WTC11 (cell line): Measurements from ENCODE around the gene ANO9. TPM values are rescaled to one million over a fixed set of nuclear protein-coding genes. Genes with fewer than 3 reads are reported as not detected.
A peak's percentile ranks its signal among the peaks of the same experiment; 100 is the strongest.

Source experiments
- ATAC-seq: fragments of 200-7000 bp; cut with Tn5 transposase; 2 replicates; pipeline ENCODE4 v1.10.0; 2021; ENCODE audit warnings: mild to moderate bottlenecking, moderate library complexity
- CTCF ChIA-PET: fragments of 300-600 bp; sonication (Branson Sonifier 250); formaldehyde crosslinking; loops from one replicate; lab custom pipeline; 2021; ENCODE audit warnings: antibody characterized with exemption; lab: Charles Lee
- POLR2A ChIA-PET: fragments of 350-600 bp; sonication (Branson Sonifier 250); formaldehyde crosslinking; loops from one replicate; lab custom pipeline; 2021; ENCODE audit warnings: antibody characterized with exemption; lab: Charles Lee
- DNase-seq: peaks from one replicate; pipeline ENCODE4 v3.0.0; 2021; ENCODE audit warnings: low spot score
- H3K27ac Mint-ChIP-seq: 2 replicates; pipeline ENCODE4 v1.8.0; 2021; ENCODE audit warnings: mixed read lengths
- H3K27me3 Mint-ChIP-seq: 2 replicates; pipeline ENCODE4 v1.8.0; 2021; ENCODE audit warnings: low read depth, mild to moderate bottlenecking, moderate library complexity, mixed read lengths
- H3K36me3 Mint-ChIP-seq: 2 replicates; pipeline ENCODE4 v1.8.0; 2021; ENCODE audit warnings: mixed read lengths
- H3K4me1 Mint-ChIP-seq: 2 replicates; pipeline ENCODE4 v1.8.0; 2022; ENCODE audit warnings: mixed read lengths
- H3K4me3 Mint-ChIP-seq: 2 replicates; pipeline ENCODE4 v1.8.0; 2021; ENCODE audit warnings: mild to moderate bottlenecking, moderate library complexity, mixed read lengths
- H3K9me3 Mint-ChIP-seq: 2 replicates; pipeline ENCODE4 v1.8.0; 2021; ENCODE audit warnings: mixed read lengths
- CREB1 ChIP-seq: sonication (generic); formaldehyde crosslinking; IDR thresholded peaks from 2 replicates; pipeline ENCODE4 v1.8.0; 2023; ENCODE audit warnings: mild to moderate bottlenecking, missing genetic modification reagents
- MXD4 ChIP-seq: fragments of 250-450 bp; sonication (Bioruptor Pico); IDR thresholded peaks from 2 replicates; pipeline ENCODE4 v1.8.0; 2021; ENCODE audit warnings: mild to moderate bottlenecking, moderate library complexity, borderline replicate concordance
- SMAD4 ChIP-seq: sonication (generic); formaldehyde crosslinking; IDR thresholded peaks from 2 replicates; pipeline ENCODE4 v1.8.0; 2022; ENCODE audit warnings: mild to moderate bottlenecking, missing genetic modification reagents
- SOX15 ChIP-seq: fragments of 250-450 bp; sonication (Bioruptor Pico); IDR thresholded peaks from 2 replicates; pipeline ENCODE4 v1.9.0; 2021; ENCODE audit warnings: mild to moderate bottlenecking
- SP1 ChIP-seq: sonication (generic); formaldehyde crosslinking; conservative IDR thresholded peaks from 2 replicates; pipeline ENCODE4 v1.8.1; 2022; ENCODE audit warnings: missing genetic modification reagents
- TCF7 ChIP-seq: sonication (generic); formaldehyde crosslinking; IDR thresholded peaks from 2 replicates; pipeline ENCODE4 v1.8.0; 2022; ENCODE audit warnings: mild to moderate bottlenecking, low read depth, missing genetic modification reagents, moderate library complexity
- ZNF121 ChIP-seq: sonication (generic); formaldehyde crosslinking; IDR thresholded peaks from 2 replicates; pipeline ENCODE4 v1.8.0; 2023; ENCODE audit warnings: missing genetic modification reagents
- ZNF671 ChIP-seq: fragments of 250-450 bp; sonication (Bioruptor Pico); IDR thresholded peaks from 2 replicates; pipeline ENCODE4 v1.8.0; 2021; ENCODE audit warnings: mild to moderate bottlenecking
- total RNA-seq: library from RNA; stranded (reverse); gene quantifications from 3 replicates; pipeline ENCODE4 v1.2.3, GENCODE V29; 2021
- TF ChIP-seq, protein P1 (sequence below): sonication (generic); formaldehyde crosslinking; IDR thresholded peaks from 2 replicates; pipeline ENCODE4 v1.8.1; 2022; ENCODE audit warnings: low read depth, missing genetic modification reagents, borderline replicate concordance
- TF ChIP-seq, protein P2 (sequence below): fragments of 250-450 bp; sonication (Bioruptor Pico); IDR thresholded peaks from 2 replicates; pipeline ENCODE4 v1.8.0; 2021; ENCODE audit warnings: mild to moderate bottlenecking
- TF ChIP-seq, protein P3 (sequence below): sonication (generic); formaldehyde crosslinking; IDR thresholded peaks from 2 replicates; pipeline ENCODE4 v1.8.1; 2022; ENCODE audit warnings: mild to moderate bottlenecking, moderate library complexity, missing genetic modification reagents
- TF ChIP-seq, protein P4 (sequence below): sonication (generic); formaldehyde crosslinking; IDR thresholded peaks from 2 replicates; pipeline ENCODE4 v1.8.0; 2023; ENCODE audit warnings: mild to moderate bottlenecking, missing genetic modification reagents
- TF ChIP-seq, protein P5 (sequence below): fragments of 250-450 bp; sonication (Bioruptor Pico); conservative IDR thresholded peaks from 2 replicates; pipeline ENCODE4 v1.9.0; 2021; ENCODE audit warnings: mild to moderate bottlenecking
- TF ChIP-seq, protein P6 (sequence below): sonication (generic); formaldehyde crosslinking; IDR thresholded peaks from 2 replicates; pipeline ENCODE4 v1.8.0; 2023; ENCODE audit warnings: missing genetic modification reagents, mild to moderate bottlenecking, borderline replicate concordance

The ANO9 gene
- total RNA-seq, 1 experiment from 2014 or later: 13.2 TPM

DNA sequence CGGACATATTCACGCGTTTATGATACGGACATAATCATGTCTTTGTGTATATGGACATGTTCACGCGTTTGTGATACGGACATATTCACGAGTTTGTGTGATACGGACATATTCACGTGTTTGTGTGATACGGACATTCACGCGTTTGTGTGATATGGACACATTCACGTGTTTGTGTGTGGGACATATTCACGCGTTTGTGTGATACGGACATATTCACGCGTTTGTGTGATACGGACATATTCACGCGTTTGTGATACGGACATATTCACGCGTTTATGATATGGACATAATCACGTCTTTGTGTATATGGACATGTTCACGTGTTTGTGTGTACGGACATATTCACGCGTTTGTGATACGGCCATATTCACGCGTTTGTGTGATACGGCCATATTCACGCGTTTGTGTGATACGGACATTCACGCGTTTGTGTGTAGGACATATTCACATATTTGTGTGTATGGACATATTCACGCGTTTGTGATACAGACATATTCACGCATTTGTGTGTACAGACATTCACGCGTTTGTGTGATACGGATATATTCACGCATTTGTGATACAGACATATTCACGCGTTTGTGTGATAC, 33.2 kb upstream of the ANO9 start (continued):
- TF ChIP-seq, protein P1, sequence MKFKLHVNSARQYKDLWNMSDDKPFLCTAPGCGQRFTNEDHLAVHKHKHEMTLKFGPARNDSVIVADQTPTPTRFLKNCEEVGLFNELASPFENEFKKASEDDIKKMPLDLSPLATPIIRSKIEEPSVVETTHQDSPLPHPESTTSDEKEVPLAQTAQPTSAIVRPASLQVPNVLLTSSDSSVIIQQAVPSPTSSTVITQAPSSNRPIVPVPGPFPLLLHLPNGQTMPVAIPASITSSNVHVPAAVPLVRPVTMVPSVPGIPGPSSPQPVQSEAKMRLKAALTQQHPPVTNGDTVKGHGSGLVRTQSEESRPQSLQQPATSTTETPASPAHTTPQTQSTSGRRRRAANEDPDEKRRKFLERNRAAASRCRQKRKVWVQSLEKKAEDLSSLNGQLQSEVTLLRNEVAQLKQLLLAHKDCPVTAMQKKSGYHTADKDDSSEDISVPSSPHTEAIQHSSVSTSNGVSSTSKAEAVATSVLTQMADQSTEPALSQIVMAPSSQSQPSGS (CRISPR knock-in tag): no peak

DNA sequence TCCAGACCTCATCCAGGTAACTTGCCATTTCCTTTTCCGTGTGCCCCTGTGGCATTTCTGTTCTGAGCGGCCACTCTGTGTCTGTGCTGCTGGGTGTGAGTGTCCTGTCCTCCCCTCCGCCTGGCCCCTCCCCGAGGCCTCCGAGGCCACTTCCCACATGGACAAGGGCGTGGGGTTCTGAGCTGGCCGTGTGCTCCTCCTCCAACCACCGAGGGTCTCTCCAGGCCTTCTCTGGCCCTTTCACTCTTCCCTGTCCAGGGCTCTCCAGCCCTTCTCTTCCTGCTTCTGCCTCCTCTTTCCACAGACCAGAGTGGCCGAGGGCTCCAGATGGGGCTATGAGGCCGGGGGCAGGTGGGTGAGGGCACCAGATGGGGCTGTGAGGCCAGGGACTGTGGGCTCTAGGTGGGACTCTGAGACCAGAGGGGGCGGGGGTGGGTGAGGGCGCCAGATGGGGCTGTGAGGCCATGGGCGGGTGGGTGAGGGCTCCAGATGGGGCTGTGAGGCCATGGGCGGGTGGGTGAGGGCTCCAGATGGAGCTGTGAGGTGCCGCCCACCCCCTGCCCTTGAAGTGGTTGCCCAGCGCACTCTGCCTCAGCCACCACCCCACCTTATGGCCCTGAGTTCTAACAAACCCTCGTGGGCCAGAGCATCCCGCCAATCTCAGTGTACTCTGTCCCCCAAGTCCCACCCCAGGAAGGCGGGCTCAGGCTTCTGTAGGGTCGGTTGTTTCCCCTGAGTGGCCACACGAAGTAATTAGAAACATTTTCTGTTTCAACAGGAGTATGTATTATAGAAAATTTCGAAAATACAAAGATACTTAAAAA, 32.4 kb upstream of the ANO9 start:
- H3K36me3 Mint-ChIP-seq: no peaks in the 10 kb centered on the region
- peak; percentile 18; the same call in 1 of the 2 replicates for ATAC-seq
- no peaks in the 10 kb centered on the region for H3K9me3 Mint-ChIP-seq
- peak overlapping the region; percentile 65; the same call in 1 of the 2 replicates for H3K27ac Mint-ChIP-seq
- DNase-seq: no peak
- TF ChIP-seq, protein P2, sequence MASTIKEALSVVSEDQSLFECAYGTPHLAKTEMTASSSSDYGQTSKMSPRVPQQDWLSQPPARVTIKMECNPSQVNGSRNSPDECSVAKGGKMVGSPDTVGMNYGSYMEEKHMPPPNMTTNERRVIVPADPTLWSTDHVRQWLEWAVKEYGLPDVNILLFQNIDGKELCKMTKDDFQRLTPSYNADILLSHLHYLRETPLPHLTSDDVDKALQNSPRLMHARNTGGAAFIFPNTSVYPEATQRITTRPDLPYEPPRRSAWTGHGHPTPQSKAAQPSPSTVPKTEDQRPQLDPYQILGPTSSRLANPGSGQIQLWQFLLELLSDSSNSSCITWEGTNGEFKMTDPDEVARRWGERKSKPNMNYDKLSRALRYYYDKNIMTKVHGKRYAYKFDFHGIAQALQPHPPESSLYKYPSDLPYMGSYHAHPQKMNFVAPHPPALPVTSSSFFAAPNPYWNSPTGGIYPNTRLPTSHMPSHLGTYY: no peak
- CTCF ChIA-PET: interaction anchor here (1.2 to 2.2 kb wide), 6 partner anchors 12 to 81 kb away, joined by 3 to 10 read pairs (median 4); partner anchors contain the start of gene PTDSS2
- peaks cover 12% of the 10 kb centered on the region for H3K4me1 Mint-ChIP-seq
- H3K27me3 Mint-ChIP-seq: no peaks in the 10 kb centered on the region
- POLR2A ChIA-PET: interaction anchor here (1.0 kb wide), 1 partner anchor 25 kb away, joined by 4 read pairs; no protein-coding TSS in a partner anchor
- no peak overlapping the region for H3K4me3 Mint-ChIP-seq

DNA sequence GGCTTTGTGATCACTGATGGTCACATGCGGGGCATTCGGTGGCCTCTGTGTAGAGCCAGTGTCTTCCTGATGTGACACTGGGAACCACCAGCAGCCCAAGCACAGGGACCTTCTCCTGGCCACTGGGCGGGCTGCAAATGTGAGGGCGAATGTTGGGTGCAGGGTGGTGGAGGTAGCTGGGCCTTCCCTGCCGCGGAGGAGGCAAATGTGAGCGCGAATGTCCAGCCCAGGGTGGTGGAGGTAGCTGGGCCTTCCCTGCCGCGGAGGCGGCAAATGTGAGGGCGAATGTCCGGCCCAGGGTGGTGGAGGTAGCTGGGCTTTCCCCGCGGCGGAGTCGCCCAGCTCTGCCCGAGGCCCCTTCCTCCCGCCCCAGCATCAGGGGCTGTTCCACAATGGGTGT, 31.6 kb upstream of the ANO9 start:
- ChIA-PET CTCF (interaction anchor here (1.2 to 2.2 kb wide), 7 partner anchors 11 to 223 kb away, joined by 3 to 10 read pairs (median 4); partner anchors contain the start of gene PTDSS2), POLR2A (interaction anchor here (1.0 kb wide), 1 partner anchor 24 kb away, joined by 4 read pairs; no protein-coding TSS in a partner anchor)
- H3K27ac Mint-ChIP-seq: peak overlapping the region; percentile 84
- DNase-seq: no peak
- H3K4me1 Mint-ChIP-seq: peaks cover 15% of the 10 kb centered on the region
- no peaks in the 10 kb centered on the region for H3K9me3 Mint-ChIP-seq
- H3K36me3 Mint-ChIP-seq: no peaks in the 10 kb centered on the region
- no peak for ATAC-seq
- H3K27me3 Mint-ChIP-seq: no peaks in the 10 kb centered on the region
- H3K4me3 Mint-ChIP-seq: no peak overlapping the region
- TF ChIP-seq, protein P3, sequence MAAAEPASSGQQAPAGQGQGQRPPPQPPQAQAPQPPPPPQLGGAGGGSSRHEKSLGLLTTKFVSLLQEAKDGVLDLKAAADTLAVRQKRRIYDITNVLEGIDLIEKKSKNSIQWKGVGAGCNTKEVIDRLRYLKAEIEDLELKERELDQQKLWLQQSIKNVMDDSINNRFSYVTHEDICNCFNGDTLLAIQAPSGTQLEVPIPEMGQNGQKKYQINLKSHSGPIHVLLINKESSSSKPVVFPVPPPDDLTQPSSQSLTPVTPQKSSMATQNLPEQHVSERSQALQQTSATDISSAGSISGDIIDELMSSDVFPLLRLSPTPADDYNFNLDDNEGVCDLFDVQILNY (CRISPR knock-in tag): no peak
- TF ChIP-seq ZNF671 (CRISPR knock-in tag) (no peak), SOX15 (CRISPR knock-in tag) (no peak), SP1 (no peak), MXD4 (CRISPR knock-in tag) (no peak), TCF7 (CRISPR knock-in tag) (no peak), SMAD4 (no peak), ZNF121 (no peak), CREB1 (CRISPR knock-in tag) (no peak)
- TF ChIP-seq, protein P4, sequence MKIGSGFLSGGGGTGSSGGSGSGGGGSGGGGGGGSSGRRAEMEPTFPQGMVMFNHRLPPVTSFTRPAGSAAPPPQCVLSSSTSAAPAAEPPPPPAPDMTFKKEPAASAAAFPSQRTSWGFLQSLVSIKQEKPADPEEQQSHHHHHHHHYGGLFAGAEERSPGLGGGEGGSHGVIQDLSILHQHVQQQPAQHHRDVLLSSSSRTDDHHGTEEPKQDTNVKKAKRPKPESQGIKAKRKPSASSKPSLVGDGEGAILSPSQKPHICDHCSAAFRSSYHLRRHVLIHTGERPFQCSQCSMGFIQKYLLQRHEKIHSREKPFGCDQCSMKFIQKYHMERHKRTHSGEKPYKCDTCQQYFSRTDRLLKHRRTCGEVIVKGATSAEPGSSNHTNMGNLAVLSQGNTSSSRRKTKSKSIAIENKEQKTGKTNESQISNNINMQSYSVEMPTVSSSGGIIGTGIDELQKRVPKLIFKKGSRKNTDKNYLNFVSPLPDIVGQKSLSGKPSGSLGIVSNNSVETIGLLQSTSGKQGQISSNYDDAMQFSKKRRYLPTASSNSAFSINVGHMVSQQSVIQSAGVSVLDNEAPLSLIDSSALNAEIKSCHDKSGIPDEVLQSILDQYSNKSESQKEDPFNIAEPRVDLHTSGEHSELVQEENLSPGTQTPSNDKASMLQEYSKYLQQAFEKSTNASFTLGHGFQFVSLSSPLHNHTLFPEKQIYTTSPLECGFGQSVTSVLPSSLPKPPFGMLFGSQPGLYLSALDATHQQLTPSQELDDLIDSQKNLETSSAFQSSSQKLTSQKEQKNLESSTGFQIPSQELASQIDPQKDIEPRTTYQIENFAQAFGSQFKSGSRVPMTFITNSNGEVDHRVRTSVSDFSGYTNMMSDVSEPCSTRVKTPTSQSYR (CRISPR knock-in tag): no peak
- TF ChIP-seq, protein P5, sequence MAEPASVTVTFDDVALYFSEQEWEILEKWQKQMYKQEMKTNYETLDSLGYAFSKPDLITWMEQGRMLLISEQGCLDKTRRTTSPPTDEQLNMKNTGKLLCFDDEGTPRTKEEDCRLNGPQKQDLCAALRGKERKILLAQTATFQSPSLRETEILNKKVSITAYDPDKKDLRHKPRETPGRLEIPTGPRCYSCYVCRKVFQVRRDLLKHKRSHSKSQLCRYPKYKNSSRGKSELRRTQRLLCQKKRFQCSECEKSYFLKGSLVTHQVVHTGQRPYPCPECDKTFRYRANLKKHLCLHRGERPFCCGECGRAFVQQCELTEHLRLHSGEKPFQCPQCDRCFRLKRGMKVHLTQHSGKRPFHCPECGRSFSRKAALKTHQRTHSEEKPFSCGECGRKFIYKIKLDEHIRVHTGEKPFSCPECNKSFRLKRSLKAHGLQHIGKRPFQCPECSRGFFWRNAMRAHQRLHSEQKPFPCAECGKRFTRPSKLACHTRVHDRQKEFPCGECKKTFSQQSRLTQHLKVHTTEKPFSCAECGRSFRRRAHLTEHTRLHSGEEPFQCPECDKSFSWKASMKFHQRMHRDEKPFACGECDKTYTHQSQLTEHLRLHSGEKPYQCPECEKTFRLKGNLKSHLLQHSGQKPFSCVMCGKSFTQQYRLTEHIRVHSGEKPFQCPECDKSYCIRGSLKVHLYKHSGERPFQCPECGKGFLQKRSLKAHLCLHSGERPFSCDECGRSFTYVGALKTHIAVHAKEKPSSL (CRISPR knock-in tag): no peak
- TF ChIP-seq, protein P6, sequence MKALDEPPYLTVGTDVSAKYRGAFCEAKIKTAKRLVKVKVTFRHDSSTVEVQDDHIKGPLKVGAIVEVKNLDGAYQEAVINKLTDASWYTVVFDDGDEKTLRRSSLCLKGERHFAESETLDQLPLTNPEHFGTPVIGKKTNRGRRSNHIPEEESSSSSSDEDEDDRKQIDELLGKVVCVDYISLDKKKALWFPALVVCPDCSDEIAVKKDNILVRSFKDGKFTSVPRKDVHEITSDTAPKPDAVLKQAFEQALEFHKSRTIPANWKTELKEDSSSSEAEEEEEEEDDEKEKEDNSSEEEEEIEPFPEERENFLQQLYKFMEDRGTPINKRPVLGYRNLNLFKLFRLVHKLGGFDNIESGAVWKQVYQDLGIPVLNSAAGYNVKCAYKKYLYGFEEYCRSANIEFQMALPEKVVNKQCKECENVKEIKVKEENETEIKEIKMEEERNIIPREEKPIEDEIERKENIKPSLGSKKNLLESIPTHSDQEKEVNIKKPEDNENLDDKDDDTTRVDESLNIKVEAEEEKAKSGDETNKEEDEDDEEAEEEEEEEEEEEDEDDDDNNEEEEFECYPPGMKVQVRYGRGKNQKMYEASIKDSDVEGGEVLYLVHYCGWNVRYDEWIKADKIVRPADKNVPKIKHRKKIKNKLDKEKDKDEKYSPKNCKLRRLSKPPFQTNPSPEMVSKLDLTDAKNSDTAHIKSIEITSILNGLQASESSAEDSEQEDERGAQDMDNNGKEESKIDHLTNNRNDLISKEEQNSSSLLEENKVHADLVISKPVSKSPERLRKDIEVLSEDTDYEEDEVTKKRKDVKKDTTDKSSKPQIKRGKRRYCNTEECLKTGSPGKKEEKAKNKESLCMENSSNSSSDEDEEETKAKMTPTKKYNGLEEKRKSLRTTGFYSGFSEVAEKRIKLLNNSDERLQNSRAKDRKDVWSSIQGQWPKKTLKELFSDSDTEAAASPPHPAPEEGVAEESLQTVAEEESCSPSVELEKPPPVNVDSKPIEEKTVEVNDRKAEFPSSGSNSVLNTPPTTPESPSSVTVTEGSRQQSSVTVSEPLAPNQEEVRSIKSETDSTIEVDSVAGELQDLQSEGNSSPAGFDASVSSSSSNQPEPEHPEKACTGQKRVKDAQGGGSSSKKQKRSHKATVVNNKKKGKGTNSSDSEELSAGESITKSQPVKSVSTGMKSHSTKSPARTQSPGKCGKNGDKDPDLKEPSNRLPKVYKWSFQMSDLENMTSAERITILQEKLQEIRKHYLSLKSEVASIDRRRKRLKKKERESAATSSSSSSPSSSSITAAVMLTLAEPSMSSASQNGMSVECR (CRISPR knock-in tag): no peak
